Neuronal stem cell (in vitro differentiated cells): ENCODE data around the gene GBP2.

ENCODE experiments used
- DNase-seq: peaks from one replicate; pipeline ENCODE4 v3.0.0-alpha.2; 2013; ENCODE audit warnings: low spot score
- H2AFZ ChIP-seq: one replicate; pipeline ENCODE4 v1.6.1; 2013; ENCODE audit warnings: mild to moderate bottlenecking, low read length, inconsistent platforms
- H2AK5ac ChIP-seq: 2 replicates; pipeline ENCODE4 v1.6.1; 2013; ENCODE audit warnings: low read depth, mild to moderate bottlenecking, inconsistent platforms, low read length, moderate library complexity, mixed read lengths
- H2BK120ac ChIP-seq: 2 replicates; pipeline ENCODE4 v1.6.1; 2013; ENCODE audit warnings: low read depth, mild to moderate bottlenecking, inconsistent platforms, low read length, moderate library complexity, mixed read lengths
- H2BK12ac ChIP-seq: one replicate; pipeline ENCODE4 v1.6.1; 2013; ENCODE audit warnings: low read length, inconsistent platforms
- H2BK15ac ChIP-seq: 2 replicates; pipeline ENCODE4 v1.6.1; 2013; ENCODE audit warnings: mild to moderate bottlenecking, low read length, inconsistent platforms, mixed read lengths
- H2BK5ac ChIP-seq: one replicate; pipeline ENCODE4 v1.6.1; 2013; ENCODE audit warnings: inconsistent platforms, mild to moderate bottlenecking, low read length, moderate library complexity
- H3K14ac ChIP-seq: one replicate; pipeline ENCODE4 v1.6.1; 2013; ENCODE audit warnings: low read length, inconsistent platforms
- H3K18ac ChIP-seq: 2 replicates; pipeline ENCODE4 v1.6.1; 2013; ENCODE audit warnings: low read length, inconsistent platforms
- H3K23ac ChIP-seq: 2 replicates; pipeline ENCODE4 v1.6.1; 2013; ENCODE audit warnings: low read depth, mild to moderate bottlenecking, mixed read lengths, low read length, inconsistent platforms; ENCODE audit not compliant: poor library complexity
- H3K27ac ChIP-seq: replicated peaks from 3 replicates; pipeline ENCODE4 v1.5.1; 2013; ENCODE audit warnings: low read length, inconsistent platforms
- H3K27me3 ChIP-seq, 3 experiments: 2 replicates each; pipeline ENCODE4 v1.6.1; 2013; ENCODE audit warnings: low read length in 3 of 3, mild to moderate bottlenecking in 2 of 3, inconsistent platforms in 1 of 3, low read depth in 1 of 3, mixed read lengths in 1 of 3, moderate library complexity in 1 of 3; ENCODE audit not compliant: control insufficient read depth in 3 of 3, insufficient read depth in 3 of 3
- H3K36me3 ChIP-seq, 2 donors: replicated peaks in 1 of 2; 2 replicates each; pipeline ENCODE4 v1.6.1; 2013; ENCODE audit warnings: low read length in 2 of 2; ENCODE audit not compliant: control insufficient read depth in 2 of 2, insufficient read depth in 2 of 2
- H3K4ac ChIP-seq: 2 replicates; pipeline ENCODE4 v1.6.1; 2013; ENCODE audit warnings: inconsistent platforms, mild to moderate bottlenecking, low read length, moderate library complexity
- H3K4me1 ChIP-seq, 2 donors: 1 replicate in 1 of 2; 2 replicates in 1 of 2; pipeline ENCODE4 v1.6.1; 2013; ENCODE audit warnings: low read length in 2 of 2, low read depth in 1 of 2; ENCODE audit not compliant: control insufficient read depth in 2 of 2, insufficient read depth in 1 of 2
- H3K4me2 ChIP-seq: one replicate; pipeline ENCODE4 v1.6.1; 2013; ENCODE audit warnings: mild to moderate bottlenecking, low read length, inconsistent platforms; ENCODE audit not compliant: insufficient read depth, poor library complexity, severe bottlenecking
- H3K4me3 ChIP-seq, 2 donors: 2 replicates each; pipeline ENCODE4 v1.5.1; 2013; ENCODE audit warnings: low read length in 2 of 2, mild to moderate bottlenecking in 2 of 2, inconsistent platforms in 1 of 2, moderate library complexity in 1 of 2
- H3K79me1 ChIP-seq: one replicate; pipeline ENCODE4 v1.6.1; 2013; ENCODE audit warnings: low read depth, mild to moderate bottlenecking, inconsistent platforms, low read length, moderate library complexity
- H3K9ac ChIP-seq: one replicate; pipeline ENCODE4 v1.6.1; 2013; ENCODE audit warnings: mild to moderate bottlenecking, low read depth, low read length, inconsistent platforms; ENCODE audit not compliant: poor library complexity
- H3K9me3 ChIP-seq, 2 donors: replicated peaks in 1 of 2; 2 replicates each; pipeline versions ENCODE3 to v1.6.1; 2013; ENCODE audit warnings: low read length in 2 of 2, mild to moderate bottlenecking in 2 of 2, inconsistent platforms in 1 of 2, low read depth in 1 of 2, mixed read lengths in 1 of 2, moderate library complexity in 1 of 2; ENCODE audit not compliant: control insufficient read depth in 2 of 2, insufficient read depth in 1 of 2
- H4K8ac ChIP-seq: one replicate; pipeline ENCODE4 v1.6.1; 2013; ENCODE audit warnings: low read depth, mild to moderate bottlenecking, inconsistent platforms, low read length, moderate library complexity
- H4K91ac ChIP-seq: one replicate; pipeline ENCODE4 v1.6.1; 2013; ENCODE audit warnings: low read length, low read depth, mild to moderate bottlenecking, inconsistent platforms; ENCODE audit not compliant: poor library complexity
- WGBS, 2 donors: extraction: QIAGEN DNeasy Blood & Tissue Kit; methylation state at CpG; one replicate each; pipeline ENCODE4 v1.1.7; 2013; ENCODE audit warnings: missing lambda C conversion rate in 2 of 2, mixed read lengths in 1 of 2; ENCODE audit not compliant: insufficient read length in 2 of 2, insufficient replicate concordance in 1 of 2; ENCODE audit errors: extremely low coverage in 2 of 2; 5-methylcytosine and 5-hydroxymethylcytosine counted together

Gene GBP2

DNA sequence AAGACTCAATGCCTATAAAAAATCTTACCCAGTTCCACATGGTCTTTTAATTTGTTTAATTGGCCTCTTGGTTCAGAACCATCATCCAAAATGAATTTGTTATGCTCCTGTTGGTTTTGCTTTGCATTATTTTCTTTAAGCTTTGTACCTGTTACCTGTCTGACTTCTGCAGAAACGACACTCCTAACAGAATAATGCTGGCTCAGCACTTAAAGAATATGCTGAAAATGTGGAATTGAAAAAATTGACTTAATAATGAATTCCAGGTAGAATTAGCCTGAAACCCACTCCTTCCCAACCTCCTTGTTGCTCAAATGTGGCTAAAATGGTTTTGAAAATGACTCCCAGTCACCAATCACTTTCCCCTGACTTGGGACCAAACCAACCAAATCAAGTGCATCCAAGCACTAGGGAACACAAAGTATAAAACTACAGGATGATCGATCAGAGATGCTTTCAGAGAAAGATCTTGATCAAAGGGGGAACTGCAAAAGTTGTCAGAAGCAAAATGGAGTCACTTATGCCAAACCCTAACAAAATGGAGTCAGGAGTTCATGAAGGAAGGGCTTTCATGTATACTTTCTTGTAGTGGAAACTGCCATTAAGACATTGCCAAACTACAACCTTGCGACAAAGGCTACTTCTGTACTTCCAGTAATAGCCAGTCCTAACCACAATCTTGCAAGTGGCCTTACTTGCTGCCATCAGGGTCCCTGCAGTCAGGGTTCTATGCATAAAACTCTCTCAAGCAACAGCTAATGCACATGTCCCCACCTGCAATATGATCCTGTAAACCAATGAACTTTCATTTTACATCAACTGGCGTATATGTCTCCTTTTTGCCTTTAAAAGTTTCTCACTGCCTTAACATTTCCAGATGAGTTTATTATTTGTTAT is 44.5 kb upstream of the GBP2 start:
- Histone ChIP-seq H3K9ac (no peak overlapping the region), H3K36me3 (no peaks in the 10 kb centered on the region), H4K8ac (no peak overlapping the region), H3K23ac (no peak overlapping the region), H4K91ac (no peak overlapping the region), H3K9me3 (no peaks in the 10 kb centered on the region), H2BK5ac (no peak overlapping the region), H2AFZ (peak overlapping the region; percentile 31), H3K27ac (no peak overlapping the region), H3K4me1 (no peaks in the 10 kb centered on the region), H3K4ac (no peak overlapping the region), H2AK5ac (no peak overlapping the region), H3K79me1 (no peaks in the 10 kb centered on the region), H3K18ac (no peak overlapping the region), H3K4me3 (no peak overlapping the region), H2BK12ac (no peak overlapping the region), H3K27me3 (no peaks in the 10 kb centered on the region), H3K14ac (no peak overlapping the region), H3K4me2 (no peak overlapping the region), H2BK120ac (no peak overlapping the region), H2BK15ac (no peak overlapping the region)
- no peak for DNase-seq
- WGBS, 2 donors = no CpG with 5 or more reads among the region's 4 CpGs

DNA sequence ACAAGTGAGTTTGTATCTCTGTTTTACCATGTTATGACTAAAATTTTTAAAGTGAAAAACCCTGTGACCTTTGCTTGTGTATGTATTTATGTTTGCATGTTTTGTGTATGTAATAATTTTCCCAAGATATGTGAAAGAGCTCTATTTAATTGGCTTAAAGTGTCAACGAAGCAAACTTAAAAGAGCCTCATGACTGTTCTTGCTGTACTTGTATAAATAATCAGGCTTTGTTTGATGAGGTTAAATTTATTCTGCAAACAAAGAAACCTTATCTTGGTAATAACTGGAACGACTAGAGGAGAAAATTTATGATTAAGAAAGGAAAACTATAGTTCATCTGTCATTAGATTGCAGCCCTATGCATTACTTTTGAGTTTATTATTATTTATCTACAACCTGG is 43.3 kb upstream of the GBP2 start:
- no peak overlapping the region for H2BK15ac ChIP-seq
- H3K36me3 ChIP-seq = no peaks in the 10 kb centered on the region
- H3K9me3 ChIP-seq = no peaks in the 10 kb centered on the region
- no peak overlapping the region for H3K9ac ChIP-seq
- no peak overlapping the region for H3K27ac ChIP-seq
- H3K27me3 ChIP-seq = no peaks in the 10 kb centered on the region
- H2BK12ac ChIP-seq = no peak overlapping the region
- no peak overlapping the region for H3K18ac ChIP-seq
- H3K14ac ChIP-seq = no peak overlapping the region
- H4K91ac ChIP-seq = no peak overlapping the region
- no peak overlapping the region for H2BK120ac ChIP-seq
- no peak overlapping the region for H2BK5ac ChIP-seq
- H3K4me3 ChIP-seq = no peak overlapping the region
- no CpG with 5 or more reads among the region's 2 CpGs for WGBS, 2 donors
- no peaks in the 10 kb centered on the region for H3K4me1 ChIP-seq
- no peak overlapping the region for H3K4ac ChIP-seq
- no peaks in the 10 kb centered on the region for H3K79me1 ChIP-seq
- H3K4me2 ChIP-seq = no peak overlapping the region
- H2AK5ac ChIP-seq = no peak overlapping the region
- no peak overlapping the region for H2AFZ ChIP-seq
- H4K8ac ChIP-seq = no peak overlapping the region
- DNase-seq = no peak
- H3K23ac ChIP-seq = no peak overlapping the region

DNA sequence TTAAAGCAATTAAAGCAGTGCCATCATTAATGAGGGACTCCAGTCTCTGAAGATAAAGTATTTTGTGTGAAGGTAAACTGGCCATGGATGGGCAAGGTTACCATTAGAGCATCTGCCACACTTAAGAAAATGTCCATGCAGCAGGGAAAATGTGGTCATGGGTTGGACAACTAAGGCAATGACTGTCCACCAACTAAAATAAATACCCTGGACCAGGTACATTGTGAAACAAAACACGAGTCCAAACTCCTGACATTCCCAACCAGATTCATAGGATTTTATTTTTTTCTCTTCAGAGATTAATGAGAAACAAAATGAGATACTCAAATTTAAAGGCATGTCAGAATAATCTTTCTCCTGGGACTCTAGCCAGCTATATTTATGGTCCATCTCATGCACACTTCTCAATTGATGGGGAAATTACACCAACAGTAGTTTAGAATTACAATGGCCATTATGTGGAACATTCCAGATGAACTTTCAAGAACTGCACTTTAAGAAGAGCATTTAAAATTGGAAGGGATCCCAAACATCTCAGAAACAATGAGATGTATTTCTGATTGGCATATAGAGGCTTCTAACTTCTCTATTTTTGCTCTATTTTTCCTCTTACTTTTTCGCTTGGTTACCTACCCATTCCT is 41.8 kb upstream of the GBP2 start:
- H3K18ac ChIP-seq = no peak overlapping the region
- no peak overlapping the region for H3K9ac ChIP-seq
- H3K4ac ChIP-seq = no peak overlapping the region
- H4K8ac ChIP-seq = no peak overlapping the region
- H3K14ac ChIP-seq = no peak overlapping the region
- no peaks in the 10 kb centered on the region for H3K4me1 ChIP-seq
- no peak overlapping the region for H4K91ac ChIP-seq
- H2AK5ac ChIP-seq = no peak overlapping the region
- H3K4me3 ChIP-seq = no peak overlapping the region
- H2BK15ac ChIP-seq = no peak overlapping the region
- H3K23ac ChIP-seq = no peak overlapping the region
- H3K79me1 ChIP-seq = no peaks in the 10 kb centered on the region
- H2AFZ ChIP-seq = no peak overlapping the region
- DNase-seq = no peak
- WGBS, 2 donors = no CpG with 5 or more reads among the region's 2 CpGs
- H2BK12ac ChIP-seq = no peak overlapping the region
- no peaks in the 10 kb centered on the region for H3K9me3 ChIP-seq
- H3K36me3 ChIP-seq = no peaks in the 10 kb centered on the region
- H3K27me3 ChIP-seq = no peaks in the 10 kb centered on the region
- H2BK120ac ChIP-seq = no peak overlapping the region
- H2BK5ac ChIP-seq = no peak overlapping the region
- no peak overlapping the region for H3K27ac ChIP-seq
- no peak overlapping the region for H3K4me2 ChIP-seq

DNA sequence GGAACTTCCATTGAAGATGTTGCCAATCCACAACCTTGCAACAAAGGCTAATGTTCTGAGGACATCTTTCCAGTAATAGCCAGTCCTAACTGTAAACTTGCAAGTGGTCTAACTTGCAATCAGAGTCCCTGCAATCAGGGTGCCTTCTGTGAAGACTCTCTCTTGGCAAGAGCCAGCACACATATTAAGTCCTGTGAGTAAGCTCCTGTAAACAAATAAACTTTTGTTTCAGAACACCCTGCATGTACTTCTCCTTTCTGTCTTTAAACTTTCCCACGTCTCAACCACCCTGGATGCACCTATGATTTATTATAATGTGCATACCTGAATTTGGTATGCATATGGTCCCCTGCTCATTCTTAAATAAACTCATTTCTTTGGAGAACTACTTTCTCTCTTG is 40.8 kb upstream of the GBP2 start:
- Histone ChIP-seq H3K14ac (no peak overlapping the region), H3K27ac (no peak overlapping the region), H2BK5ac (no peak overlapping the region), H2AFZ (no peak overlapping the region), H3K4me1 (no peaks in the 10 kb centered on the region), H4K8ac (no peak overlapping the region), H3K27me3 (no peaks in the 10 kb centered on the region), H3K9me3 (no peaks in the 10 kb centered on the region), H3K4me3 (no peak overlapping the region), H2BK120ac (no peak overlapping the region), H3K79me1 (no peaks in the 10 kb centered on the region), H3K9ac (no peak overlapping the region), H3K23ac (no peak overlapping the region), H3K18ac (no peak overlapping the region), H3K4me2 (no peak overlapping the region), H2BK15ac (no peak overlapping the region), H3K4ac (no peak overlapping the region), H2AK5ac (no peak overlapping the region), H2BK12ac (no peak overlapping the region), H3K36me3 (no peaks in the 10 kb centered on the region), H4K91ac (no peak overlapping the region)
- no CpG with 5 or more reads among the region's 1 CpG for WGBS, 2 donors
- no peak for DNase-seq
